Lung microvascular endothelial cell (primary cell): ENCODE data around the gene UTP11. TPM values are rescaled to one million over a fixed set of nuclear protein-coding genes. Genes with fewer than 3 reads are reported as not detected.

ENCODE experiments used
- DNase-seq, 2 donors: peaks; one replicate each; pipeline versions ENCODE4 v3.0.0 to v3.0.0-alpha.2; 2010; ENCODE audit warnings: low read depth in 2 of 2
- total RNA-seq: library from RNA; depleted of rRNA; stranded (reverse); fragments of >200 nt; gene quantifications from 2 replicates; pipeline ENCODE4 v1.2.1, GENCODE V29; 2014

UTP11 gene
- total RNA-seq, 1 donor from 2014 or later = 26.6 TPM

- DNase-seq = no peak
Measured at GRCh38 chr1:38045401-38046332, 33.1 kb downstream of the UTP11 start.

GRCh38 chr1:38046333-38046883, 33.9 kb downstream of the UTP11 start, which contains the start of gene POU3F1:
TSS of gene POU3F1 (minus strand) at chr1:38046793. CDS start at chr1:38046743, 50 bp downstream.
- no peak for DNase-seq

GRCh38 chr1:38046884-38047602, 34.5 kb downstream of the UTP11 start:
- DNase-seq = peak; percentile 83 to 86

- peak; percentile 36 for DNase-seq
Measured at GRCh38 chr1:38047603-38048141, 35.1 kb downstream of the UTP11 start.

- DNase-seq = no peak
Measured at GRCh38 chr1:38050397-38051078, 38.0 kb downstream of the UTP11 start.

GRCh38 chr1:38051079-38051543, 38.6 kb downstream of the UTP11 start:
- DNase-seq = no peak

- no peak for DNase-seq
Measured at GRCh38 chr1:38052750-38053415, 40.3 kb downstream of the UTP11 start.

GRCh38 chr1:38053416-38054091, 41.0 kb downstream of the UTP11 start:
- DNase-seq = peak in 1 of 2 donors; percentile 22

- DNase-seq = no peak
Measured at GRCh38 chr1:38055398-38055797, 42.9 kb downstream of the UTP11 start.

- DNase-seq = no peak
Measured at GRCh38 chr1:38055965-38056364, 43.4 kb downstream of the UTP11 start.

- DNase-seq = no peak
Measured at GRCh38 chr1:38059635-38060250, 47.2 kb downstream of the UTP11 start.

GRCh38 chr1:38060498-38060897, 48.0 kb downstream of the UTP11 start:
- no peak for DNase-seq

GRCh38 chr1:38061290-38061689, 48.8 kb downstream of the UTP11 start:
- no peak for DNase-seq

GRCh38 chr1:38061883-38062328, 49.4 kb downstream of the UTP11 start:
- no peak for DNase-seq

- DNase-seq = no peak
Measured at GRCh38 chr1:38062361-38063288, 50.1 kb downstream of the UTP11 start.

GRCh38 chr1:38063616-38064015, 51.1 kb downstream of the UTP11 start:
- DNase-seq = no peak

- DNase-seq = peak in 1 of 2 donors; percentile 41
Measured at GRCh38 chr1:38064197-38064903, 51.8 kb downstream of the UTP11 start.
